GM12892 (cell line): ENCODE data around the gene PAXX.

Experiments
- POLR2A ChIP-seq: IDR thresholded peaks from 2 replicates; pipeline ENCODE4 v1.6.1; 2011; ENCODE audit warnings: low read depth, low read length, control low read depth
- POLR2AphosphoS5 ChIP-seq: IDR thresholded peaks from 2 replicates; pipeline ENCODE4 v1.6.1; 2011; ENCODE audit warnings: low read depth, low read length, control low read depth

DNA sequence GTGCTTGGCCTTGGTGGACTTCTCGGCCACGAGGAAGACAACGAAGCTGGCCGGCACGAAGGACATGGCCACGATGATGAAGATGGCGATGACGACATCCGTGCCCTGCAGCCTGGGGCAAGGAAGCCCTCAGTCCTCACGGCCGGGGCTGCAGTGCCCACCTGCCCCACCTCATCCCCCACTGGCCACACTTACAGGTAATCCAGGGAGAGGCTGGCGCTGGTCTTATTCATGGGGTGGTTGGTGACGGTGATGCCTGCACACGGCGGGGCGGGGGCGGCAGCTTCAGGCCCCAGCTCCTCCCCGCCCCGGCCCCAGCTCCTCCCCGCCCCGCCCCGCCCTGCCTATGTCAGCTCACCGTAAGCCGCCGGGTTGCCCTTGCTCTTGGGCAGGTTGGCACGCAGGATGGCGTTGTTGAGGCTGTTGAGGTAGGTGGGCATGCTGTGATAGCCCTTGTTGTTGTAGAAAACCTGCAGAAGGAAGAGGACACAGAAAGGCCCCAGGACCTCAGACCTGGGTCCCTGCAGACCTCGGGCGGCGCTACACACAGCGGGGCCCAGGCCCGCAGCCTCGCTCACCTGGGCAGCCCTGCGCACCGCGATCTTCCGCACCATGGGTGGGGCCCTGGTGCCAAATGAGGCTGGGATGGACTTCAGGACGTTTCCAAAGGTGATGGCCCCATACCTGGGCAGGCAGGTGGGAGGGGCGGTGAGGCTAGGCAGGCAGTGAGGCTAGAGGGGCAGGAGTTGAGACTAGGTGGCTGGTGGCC, 19.9 kb downstream of the PAXX start:
- TF ChIP-seq POLR2A, result no peak
- no peak for TF ChIP-seq POLR2AphosphoS5
